Eye (tissue), 1 donor: ENCODE data around the gene KCNG2.

Experiments used
- DNase-seq: peaks from one replicate; pipeline ENCODE4 v3.0.0-alpha.2; 2015

The KCNG2 gene

GRCh38 chr18:79823120-79823519, 25.4 kb downstream of the KCNG2 start:
- no peak for DNase-seq

- no peak for DNase-seq
Measured at GRCh38 chr18:79825913-79826312, 28.2 kb downstream of the KCNG2 start.

GRCh38 chr18:79826966-79827365, 29.2 kb downstream of the KCNG2 start:
- no peak for DNase-seq

GRCh38 chr18:79828258-79828657, 30.5 kb downstream of the KCNG2 start:
- no peak for DNase-seq

GRCh38 chr18:79829136-79829854, 31.6 kb downstream of the KCNG2 start:
- no peak for DNase-seq

- DNase-seq: no peak
Measured at GRCh38 chr18:79832169-79832568, 34.4 kb downstream of the KCNG2 start.

GRCh38 chr18:79834834-79835233, 37.1 kb downstream of the KCNG2 start:
- no peak for DNase-seq

GRCh38 chr18:79841936-79842335, 44.2 kb downstream of the KCNG2 start:
- no peak for DNase-seq

GRCh38 chr18:79844999-79845563, 47.3 kb downstream of the KCNG2 start:
- DNase-seq: no peak

- no peak for DNase-seq
Measured at GRCh38 chr18:79846936-79847557, 49.3 kb downstream of the KCNG2 start.

GRCh38 chr18:79847606-79848293, 50.0 kb downstream of the KCNG2 start:
- DNase-seq: no peak

GRCh38 chr18:79848294-79848578, 50.5 kb downstream of the KCNG2 start:
- no peak for DNase-seq

- no peak for DNase-seq
Measured at GRCh38 chr18:79848579-79849327, 51.0 kb downstream of the KCNG2 start.

- DNase-seq: no peak
Measured at GRCh38 chr18:79849328-79850207, 51.8 kb downstream of the KCNG2 start.

GRCh38 chr18:79850731-79851130, 53.0 kb downstream of the KCNG2 start:
- no peak for DNase-seq

GRCh38 chr18:79851489-79851888, 53.8 kb downstream of the KCNG2 start:
- DNase-seq: no peak

- no peak for DNase-seq
Measured at GRCh38 chr18:79851950-79852349, 54.2 kb downstream of the KCNG2 start.

- DNase-seq: no peak
Measured at GRCh38 chr18:79852561-79853302, 55.0 kb downstream of the KCNG2 start.

GRCh38 chr18:79853303-79853992, 55.7 kb downstream of the KCNG2 start:
- DNase-seq: no peak

GRCh38 chr18:79853993-79854364, 56.2 kb downstream of the KCNG2 start:
- no peak for DNase-seq
